Skeletal muscle tissue (tissue), 4 donors: ENCODE results near the gene FGF6. TPM values are rescaled to one million over a fixed set of nuclear protein-coding genes. Genes with fewer than 3 reads are reported as not detected.

ENCODE experiments used
- H3K27ac ChIP-seq: one replicate; pipeline ENCODE4 v1.7.0; 2013; ENCODE audit warnings: mild to moderate bottlenecking, low read depth, low read length, inconsistent platforms
- H3K27me3 ChIP-seq, 3 donors: one replicate each; pipeline ENCODE4 v1.7.0; 2013; ENCODE audit warnings: low read length in 3 of 3; ENCODE audit not compliant: control insufficient read depth in 3 of 3, insufficient read depth in 3 of 3
- H3K36me3 ChIP-seq, 3 donors: one replicate each; pipeline ENCODE4 v1.7.0; 2013; ENCODE audit warnings: low read length in 3 of 3; ENCODE audit not compliant: control insufficient read depth in 3 of 3, insufficient read depth in 3 of 3
- H3K4me1 ChIP-seq, 3 donors: one replicate each; pipeline ENCODE4 v1.7.0; 2013; ENCODE audit warnings: low read length in 3 of 3, mild to moderate bottlenecking in 3 of 3; ENCODE audit not compliant: control insufficient read depth in 3 of 3, insufficient read depth in 3 of 3
- H3K4me3 ChIP-seq, 3 donors: one replicate each; pipeline ENCODE4 v1.7.0; 2013; ENCODE audit warnings: low read length in 3 of 3
- H3K9ac ChIP-seq, 3 donors: one replicate each; pipeline ENCODE4 v1.7.0; 2013; ENCODE audit warnings: low read length in 3 of 3, mild to moderate bottlenecking in 3 of 3, moderate library complexity in 2 of 3, low read depth in 1 of 3
- H3K9me3 ChIP-seq, 3 donors: one replicate each; pipeline ENCODE4 v1.7.0; 2013; ENCODE audit warnings: low read length in 3 of 3; ENCODE audit not compliant: control insufficient read depth in 3 of 3
- total RNA-seq: library from RNA; depleted of rRNA; stranded (reverse); fragments of >200 nt; gene quantifications from one replicate; pipeline ENCODE4 v1.2.3, GENCODE V29; 2014
- donor health status: Osteomylitis.

The FGF6 gene
- total RNA-seq, 1 donor from 2014 or later: 16.2 TPM

DNA sequence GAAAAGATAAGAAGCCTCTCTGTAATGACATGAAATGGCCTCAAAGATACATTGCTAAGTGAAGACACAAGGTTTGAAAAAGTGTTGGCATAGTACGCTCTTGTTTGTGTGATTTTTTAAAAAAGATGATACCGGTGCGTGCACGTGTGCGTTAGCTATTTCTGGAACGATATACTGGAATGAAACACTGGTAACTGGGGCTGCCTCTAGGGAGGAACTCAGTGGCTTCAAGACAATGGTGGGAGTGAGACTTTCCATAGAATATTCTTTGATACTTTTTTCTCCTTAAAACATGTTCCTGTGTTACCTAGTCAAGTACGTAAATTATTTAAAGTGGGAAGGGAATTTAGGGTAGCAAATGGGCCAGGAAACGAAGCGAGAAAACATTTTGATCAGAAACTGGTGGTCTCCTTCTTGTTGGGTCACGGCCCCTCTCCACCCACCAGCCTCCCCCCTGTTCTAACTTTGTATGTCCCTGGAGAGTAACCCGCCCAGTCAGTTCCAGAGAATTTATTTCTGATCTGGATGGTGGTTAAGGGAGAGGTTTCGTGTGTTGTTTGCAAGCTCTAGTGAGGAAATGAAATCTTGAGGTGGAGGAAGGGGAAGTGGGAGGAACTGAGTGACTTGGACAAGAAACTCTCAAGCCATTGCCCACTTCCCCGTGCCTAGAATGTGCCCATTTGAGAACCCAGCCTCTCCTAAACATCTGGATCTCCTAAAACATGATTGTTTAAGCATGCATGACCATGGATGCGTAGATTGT lies 6.6 kb downstream of the FGF6 start:
- H3K4me3 ChIP-seq: no peak overlapping the region
- peaks cover 0 to 4% (median 0%) of the 10 kb centered on the region in 3 donors for H3K27me3 ChIP-seq
- no peak overlapping the region for H3K9ac ChIP-seq
- no peaks in the 10 kb centered on the region for H3K9me3 ChIP-seq
- H3K27ac ChIP-seq: no peak overlapping the region
- peaks cover 0 to 6% (median 3%) of the 10 kb centered on the region in 3 donors for H3K36me3 ChIP-seq
- peaks cover 38 to 56% (median 51%) of the 10 kb centered on the region in 3 donors for H3K4me1 ChIP-seq

- Histone ChIP-seq H3K36me3 (peaks cover 0 to 6% (median 3%) of the 10 kb centered on the region in 3 donors), H3K4me1 (peaks cover 22 to 43% (median 42%) of the 10 kb centered on the region in 3 donors), H3K27me3 (no peaks in the 10 kb centered on the region), H3K9ac (no peak overlapping the region), H3K27ac (no peak overlapping the region), H3K9me3 (no peaks in the 10 kb centered on the region), H3K4me3 (no peak overlapping the region)
Observed at GRCh38 chr12:4435537-4435936, 10.1 kb downstream of the FGF6 start.

GRCh38 chr12:4434706-4435425 lies 10.7 kb downstream of the FGF6 start:
- Histone ChIP-seq H3K4me3 (no peak overlapping the region), H3K36me3 (peaks cover 0 to 6% (median 0%) of the 10 kb centered on the region in 3 donors), H3K9ac (peak overlapping the region in 1 of 3 donors; percentile 17), H3K27me3 (no peaks in the 10 kb centered on the region), H3K27ac (peak overlapping the region; percentile 75), H3K4me1 (peaks cover 22 to 40% (median 37%) of the 10 kb centered on the region in 3 donors), H3K9me3 (no peaks in the 10 kb centered on the region)

GRCh38 chr12:4434301-4434700 lies 11.3 kb downstream of the FGF6 start:
- peaks cover 22 to 40% (median 37%) of the 10 kb centered on the region in 3 donors for H3K4me1 ChIP-seq
- H3K36me3 ChIP-seq: peaks cover 0 to 6% (median 0%) of the 10 kb centered on the region in 3 donors
- peak overlapping the region; percentile 75 for H3K27ac ChIP-seq
- peak overlapping the region in 2 of 3 donors; percentile 34 to 57 for H3K9ac ChIP-seq
- no peaks in the 10 kb centered on the region for H3K27me3 ChIP-seq
- no peak overlapping the region for H3K4me3 ChIP-seq
- no peaks in the 10 kb centered on the region for H3K9me3 ChIP-seq

GRCh38 chr12:4433745-4434058 lies 11.9 kb downstream of the FGF6 start:
- no peaks in the 10 kb centered on the region for H3K27me3 ChIP-seq
- peak overlapping the region; percentile 34 to 67 (median 57) for H3K9ac ChIP-seq
- peak overlapping the region; percentile 75 for H3K27ac ChIP-seq
- H3K4me1 ChIP-seq: peaks cover 22 to 40% (median 37%) of the 10 kb centered on the region in 3 donors
- peak overlapping the region in 2 of 3 donors; percentile 12 to 32 for H3K4me3 ChIP-seq
- H3K9me3 ChIP-seq: no peaks in the 10 kb centered on the region
- peaks cover 0 to 6% (median 0%) of the 10 kb centered on the region in 3 donors for H3K36me3 ChIP-seq

DNA sequence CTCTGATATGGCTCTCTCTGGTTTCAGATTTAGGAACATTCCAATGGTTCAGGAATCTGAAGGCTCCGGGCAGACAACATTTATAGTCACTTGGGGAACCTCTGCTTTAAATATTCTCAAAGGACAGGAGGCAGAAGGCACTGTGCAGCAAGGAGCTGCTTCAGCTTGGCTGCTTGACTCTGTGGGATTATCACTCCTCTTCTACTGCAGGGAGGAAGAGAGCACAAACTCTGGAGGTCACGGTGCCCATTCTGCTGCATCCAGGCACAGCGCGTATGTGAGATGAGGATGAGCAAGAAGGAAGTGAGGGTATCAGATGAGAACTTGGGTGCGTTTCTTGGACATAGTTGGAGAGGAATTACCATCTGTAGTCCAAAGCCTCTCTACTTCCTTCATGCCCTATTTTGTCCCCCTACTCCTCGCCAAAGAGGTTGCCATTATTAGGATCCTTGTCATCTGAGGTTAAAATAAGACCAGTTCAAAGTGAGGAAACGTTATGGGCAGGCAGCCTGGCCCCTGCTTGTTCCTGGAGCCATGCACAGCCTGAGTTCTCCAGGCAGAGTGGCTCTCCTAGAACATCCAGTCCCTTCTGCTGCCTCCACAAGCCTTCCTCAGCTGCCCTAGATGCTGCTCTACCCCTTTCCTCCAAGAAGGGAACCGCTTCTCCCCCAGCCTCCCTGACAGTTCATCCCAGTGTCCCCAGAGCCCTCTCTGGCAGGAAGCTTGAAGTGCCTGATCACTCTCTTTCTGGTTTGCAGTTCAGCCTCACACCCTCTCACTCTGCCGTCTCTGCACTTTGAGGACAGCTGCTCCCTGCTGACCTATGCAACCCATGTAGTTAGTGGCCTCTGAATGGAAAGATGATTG lies 12.5 kb downstream of the FGF6 start:
- peaks cover 0 to 6% (median 0%) of the 10 kb centered on the region in 3 donors for H3K36me3 ChIP-seq
- peak overlapping the region in 2 of 3 donors; percentile 12 to 32 for H3K4me3 ChIP-seq
- peak overlapping the region; percentile 75 for H3K27ac ChIP-seq
- peaks cover 22 to 40% (median 37%) of the 10 kb centered on the region in 3 donors for H3K4me1 ChIP-seq
- no peaks in the 10 kb centered on the region for H3K9me3 ChIP-seq
- H3K9ac ChIP-seq: peak overlapping the region in 2 of 3 donors; percentile 34 to 57
- no peaks in the 10 kb centered on the region for H3K27me3 ChIP-seq

- H3K9ac ChIP-seq: no peak overlapping the region
- H3K9me3 ChIP-seq: no peaks in the 10 kb centered on the region
- H3K27ac ChIP-seq: no peak overlapping the region
- peaks cover 0 to 6% (median 0%) of the 10 kb centered on the region in 3 donors for H3K36me3 ChIP-seq
- H3K27me3 ChIP-seq: no peaks in the 10 kb centered on the region
- peaks cover 22 to 40% (median 37%) of the 10 kb centered on the region in 3 donors for H3K4me1 ChIP-seq
- no peak overlapping the region for H3K4me3 ChIP-seq
Observed at GRCh38 chr12:4431866-4432265, 13.7 kb downstream of the FGF6 start.

GRCh38 chr12:4431436-4431835 lies 14.2 kb downstream of the FGF6 start:
- peaks cover 22 to 40% (median 37%) of the 10 kb centered on the region in 3 donors for H3K4me1 ChIP-seq
- H3K9me3 ChIP-seq: no peaks in the 10 kb centered on the region
- no peak overlapping the region for H3K4me3 ChIP-seq
- H3K9ac ChIP-seq: no peak overlapping the region
- H3K36me3 ChIP-seq: peaks cover 0 to 6% (median 0%) of the 10 kb centered on the region in 3 donors
- no peak overlapping the region for H3K27ac ChIP-seq
- no peaks in the 10 kb centered on the region for H3K27me3 ChIP-seq

GRCh38 chr12:4424422-4424821 lies 21.2 kb downstream of the FGF6 start:
- H3K4me1 ChIP-seq: no peaks in the 10 kb centered on the region
- H3K36me3 ChIP-seq: no peaks in the 10 kb centered on the region
- no peak overlapping the region for H3K4me3 ChIP-seq
- H3K9ac ChIP-seq: no peak overlapping the region
- no peak overlapping the region for H3K27ac ChIP-seq
- H3K27me3 ChIP-seq: no peaks in the 10 kb centered on the region
- no peaks in the 10 kb centered on the region for H3K9me3 ChIP-seq
